ENCODE results near the gene NRG3. TPM values are rescaled to one million over a fixed set of nuclear protein-coding genes. Genes with fewer than 3 reads are reported as not detected.

Gene NRG3
- total and polyA plus RNA-seq, 2 of the 4 experiments (the other 2 are of a cell fraction), result not detected

GRCh38 chr10:82340166-82340565, 465.2 kb downstream of the NRG3 start:
- CTCF ChIA-PET, result no interaction called here
- no peak for DNase-seq
- Histone ChIP-seq H3K14ac (replicated peaks; ENCODE audit: low read depth, low read length) (no peak overlapping the region), H3K4me1 (ENCODE audit: control insufficient read depth, insufficient read depth, low read length) (no peaks in the 10 kb centered on the region), H3K4me2 (ENCODE audit: low read depth, low read length) (no peak overlapping the region), H3K56ac (ENCODE audit: extremely low read depth, insufficient read depth, low read length) (no peak overlapping the region), H4K8ac (ENCODE audit: low read depth in 2 of 2, low read length in 2 of 2) (no peak overlapping the region), H3K18ac (ENCODE audit: low read depth, low read length) (no peak overlapping the region), H2BK120ac (ENCODE audit: low read depth, low read length) (no peak overlapping the region), H3K79me1 (ENCODE audit: low read depth in 1 of 2, low read length in 2 of 2) (no peaks in the 10 kb centered on the region), H2BK5ac (ENCODE audit: low read depth, low read length, poor library complexity, severe bottlenecking) (no peak overlapping the region), H2AK9ac (replicated peaks; ENCODE audit: low read depth, low read length, poor library complexity) (no peak overlapping the region), H3K9ac (ENCODE audit: low read depth, low read length) (no peak overlapping the region), H3K9me3 (ENCODE audit: control insufficient read depth, insufficient read depth, low read length) (peaks cover 3% of the 10 kb centered on the region; the same call in 1 of the 2 replicates), H2BK20ac (ENCODE audit: low read depth, low read length) (no peak overlapping the region), H3K27ac (ENCODE audit: insufficient read depth, low read length) (no peak overlapping the region), H4K20me1 (ENCODE audit: insufficient read depth, low read length) (no peaks in the 10 kb centered on the region), H3K36me3 (ENCODE audit: control insufficient read depth, insufficient read depth, low read length) (no peaks in the 10 kb centered on the region), H2AK5ac (ENCODE audit: low read depth, low read length) (no peak overlapping the region), H4K5ac (ENCODE audit: low read depth, low read length) (no peak overlapping the region), H3K4me3 (ENCODE audit: insufficient read depth, low read depth, low read length) (no peak overlapping the region), H2BK15ac (ENCODE audit: low read depth, low read length) (no peak overlapping the region), H3K9me1 (ENCODE audit: insufficient read depth, low read length) (no peaks in the 10 kb centered on the region), H4K91ac (ENCODE audit: insufficient read depth, low read depth, low read length) (no peak overlapping the region), H3K4ac (ENCODE audit: low read depth, low read length) (no peak overlapping the region), H2AFZ (replicated peaks; ENCODE audit: low read length, poor library complexity) (no peak overlapping the region), H3K23ac (ENCODE audit: low read depth, low read length) (no peak overlapping the region), H3K27me3 (ENCODE audit: control insufficient read depth, insufficient read depth, low read length) (no peaks in the 10 kb centered on the region)
- in situ Hi-C loops (cut with MboI; ENCODE audit: low sequenced_read_pairs), result no loop called here
- dilution Hi-C loops (cut with HindIII; ENCODE audit: low sequenced_read_pairs, unreplicated experiment), result no loop called here
- no peak for TF ChIP-seq FOS (IDR thresholded peaks at IDR 0.05; ENCODE audit: low read depth, low read length)
- no peak for TF ChIP-seq CTCF (conservative IDR thresholded peaks at IDR 0.05; ENCODE audit: low read depth, low read length)
- TF ChIP-seq CEBPB (IDR thresholded peaks at IDR 0.05; ENCODE audit: low read depth, low read length), result no peak
- TF ChIP-seq POLR2A (IDR thresholded peaks at IDR 0.05; ENCODE audit: low read depth, low read length), result no peak
- TF ChIP-seq RFX5 (IDR thresholded peaks at IDR 0.05; ENCODE audit: low read depth, low read length), result no peak
- TF ChIP-seq MXI1 (IDR thresholded peaks at IDR 0.05; ENCODE audit: borderline replicate concordance, low read depth, low read length), result no peak
- TF ChIP-seq MAFK (IDR thresholded peaks at IDR 0.05; ENCODE audit: low read depth, low read length), result no peak
- no peak for TF ChIP-seq USF2 (IDR thresholded peaks at IDR 0.05; ENCODE audit: low read depth, low read length)
- no peak for TF ChIP-seq CHD1 (IDR thresholded peaks at IDR 0.05; ENCODE audit: low read depth, low read length)
- no peak for TF ChIP-seq BHLHE40 (IDR thresholded peaks at IDR 0.05; ENCODE audit: low read depth, low read length)
- no peak for TF ChIP-seq NFE2L2 (IDR thresholded peaks at IDR 0.05; ENCODE audit: low read depth, low read length)
- no peak for TF ChIP-seq RCOR1 (IDR thresholded peaks at IDR 0.05; ENCODE audit: insufficient replicate concordance, low read length)
- TF ChIP-seq SMC3 (IDR thresholded peaks at IDR 0.05; ENCODE audit: low read depth, low read length), result no peak
- TF ChIP-seq RAD21 (IDR thresholded peaks at IDR 0.05; ENCODE audit: low read length), result no peak
- ATAC-seq (ENCODE audit: low read depth), result no peak
- no CpG with 5 or more reads among the region's 2 CpGs for WGBS, 2 experiments (ENCODE audit: extremely low coverage in 2 of 2, insufficient read length in 1 of 2)
- POLR2A ChIA-PET (ENCODE audit: unreplicated experiment), result no interaction called here
- intact Hi-C loops (cut with micrococcal nuclease), result no loop called here
- no TSS peak for BruUV-seq (replicated peaks)

All from IMR-90 (cell line).